GM21737 (cell line): Measurements from ENCODE around the gene CD163L1.
"Not testable (repeated sequence)": the region's sequence is repeated elsewhere in the genome, so short reads cannot be mapped to it uniquely, and the experiment has no call there.

Source experiments
- ATAC-seq: cut with Tn5 transposase; IDR thresholded peaks from one replicate; pipeline ENCODE4 v1.9.1; 2021; ENCODE audit warnings: mild to moderate bottlenecking, moderate library complexity; ENCODE audit not compliant: unreplicated experiment

CD163L1 gene

GRCh38 chr12:7337790-7338189 is 106.2 kb downstream of the CD163L1 start:
- not testable (repeated sequence) for ATAC-seq

GRCh38 chr12:7327918-7328317 is 116.0 kb downstream of the CD163L1 start:
- ATAC-seq, result no peak

- no peak for ATAC-seq
These were observed 119.8 kb downstream of the CD163L1 start for GRCh38 chr12:7324176-7324575.

GRCh38 chr12:7322599-7322998 is 121.4 kb downstream of the CD163L1 start:
- no peak for ATAC-seq

- no peak for ATAC-seq
These were observed 122.3 kb downstream of the CD163L1 start for GRCh38 chr12:7321624-7322023.

- ATAC-seq, result no peak
These were observed 124.0 kb downstream of the CD163L1 start for GRCh38 chr12:7319930-7320329.

- no peak for ATAC-seq
These were observed 133.9 kb downstream of the CD163L1 start for GRCh38 chr12:7310070-7310469.
